ENCODE data around the gene FAM227B. TPM values are rescaled to one million over a fixed set of nuclear protein-coding genes. Genes with fewer than 3 reads are reported as not detected.

FAM227B gene
- total RNA-seq, 1 donor from 2014 or later: 8.0 TPM

DNA sequence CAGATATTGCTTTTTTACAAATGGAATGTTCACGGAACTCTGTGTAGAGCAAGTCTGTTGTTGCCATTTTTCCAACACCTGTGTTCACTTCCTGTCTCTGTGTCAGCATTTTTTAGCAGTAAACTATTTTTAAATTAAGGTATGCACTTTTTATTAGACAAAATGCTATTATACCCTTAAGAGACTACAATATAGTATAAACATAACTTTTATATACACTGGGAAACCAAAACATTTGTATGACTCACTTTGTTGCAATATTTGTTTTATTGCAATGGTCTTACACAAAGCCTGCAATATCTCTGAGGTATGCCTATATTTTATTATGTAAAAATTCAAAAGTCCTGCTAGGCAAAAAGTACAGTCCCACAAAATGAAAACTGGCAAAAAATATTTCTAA is 237.4 kb downstream of the FAM227B start:
- Mint-ChIP-seq H3K36me3 (no peaks in the 10 kb centered on the region), H3K27me3 (ENCODE audit: low read depth) (no peaks in the 10 kb centered on the region), H3K9me3 (peaks cover 19% of the 10 kb centered on the region), H3K27ac (no peak overlapping the region), H3K4me1 (no peaks in the 10 kb centered on the region), H3K4me3 (no peak overlapping the region)
- no peak for DNase-seq (ENCODE audit: low spot score in 2 of 2, unreplicated experiment in 2 of 2)
- TF ChIP-seq, protein P1, sequence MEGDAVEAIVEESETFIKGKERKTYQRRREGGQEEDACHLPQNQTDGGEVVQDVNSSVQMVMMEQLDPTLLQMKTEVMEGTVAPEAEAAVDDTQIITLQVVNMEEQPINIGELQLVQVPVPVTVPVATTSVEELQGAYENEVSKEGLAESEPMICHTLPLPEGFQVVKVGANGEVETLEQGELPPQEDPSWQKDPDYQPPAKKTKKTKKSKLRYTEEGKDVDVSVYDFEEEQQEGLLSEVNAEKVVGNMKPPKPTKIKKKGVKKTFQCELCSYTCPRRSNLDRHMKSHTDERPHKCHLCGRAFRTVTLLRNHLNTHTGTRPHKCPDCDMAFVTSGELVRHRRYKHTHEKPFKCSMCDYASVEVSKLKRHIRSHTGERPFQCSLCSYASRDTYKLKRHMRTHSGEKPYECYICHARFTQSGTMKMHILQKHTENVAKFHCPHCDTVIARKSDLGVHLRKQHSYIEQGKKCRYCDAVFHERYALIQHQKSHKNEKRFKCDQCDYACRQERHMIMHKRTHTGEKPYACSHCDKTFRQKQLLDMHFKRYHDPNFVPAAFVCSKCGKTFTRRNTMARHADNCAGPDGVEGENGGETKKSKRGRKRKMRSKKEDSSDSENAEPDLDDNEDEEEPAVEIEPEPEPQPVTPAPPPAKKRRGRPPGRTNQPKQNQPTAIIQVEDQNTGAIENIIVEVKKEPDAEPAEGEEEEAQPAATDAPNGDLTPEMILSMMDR (IDR thresholded peaks at IDR 0.05; ENCODE audit: unreplicated experiment): no peak

- Mint-ChIP-seq H3K27me3 (ENCODE audit: low read depth) (no peaks in the 10 kb centered on the region), H3K27ac (no peak overlapping the region), H3K4me3 (no peak overlapping the region), H3K9me3 (peaks cover 11% of the 10 kb centered on the region), H3K36me3 (no peaks in the 10 kb centered on the region), H3K4me1 (no peaks in the 10 kb centered on the region)
- no peak for DNase-seq (ENCODE audit: low spot score in 2 of 2, unreplicated experiment in 2 of 2)
- TF ChIP-seq, protein P1 (IDR thresholded peaks at IDR 0.05; ENCODE audit: unreplicated experiment): no peak
Measured at GRCh38 chr15:49382394-49382793, 238.2 kb downstream of the FAM227B start.

DNA sequence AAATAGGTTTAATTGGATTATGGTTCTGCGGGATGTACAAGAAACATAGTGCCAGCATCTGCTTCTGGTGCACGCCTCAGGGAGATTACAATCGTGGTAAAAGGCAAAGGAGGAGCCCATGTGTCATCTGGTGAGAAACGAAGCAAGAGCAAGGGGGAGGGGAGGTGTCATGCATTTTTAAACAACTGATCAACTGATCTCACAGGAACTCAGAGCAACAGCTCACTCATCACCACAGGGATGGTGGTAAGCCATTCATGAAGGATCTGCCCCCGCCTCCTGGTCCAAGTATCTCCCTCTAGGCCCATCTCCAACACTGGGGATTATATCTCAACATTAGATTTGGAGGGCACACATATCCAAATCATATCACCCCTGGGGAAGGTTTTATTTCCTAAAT is 239.7 kb downstream of the FAM227B start:
- peaks cover 8% of the 10 kb centered on the region for H3K9me3 Mint-ChIP-seq
- H3K4me1 Mint-ChIP-seq: no peaks in the 10 kb centered on the region
- H3K36me3 Mint-ChIP-seq: no peaks in the 10 kb centered on the region
- no peak overlapping the region for H3K4me3 Mint-ChIP-seq
- H3K27ac Mint-ChIP-seq: no peak overlapping the region
- TF ChIP-seq, protein P1 (IDR thresholded peaks at IDR 0.05; ENCODE audit: unreplicated experiment): no peak
- DNase-seq (ENCODE audit: low spot score in 2 of 2, unreplicated experiment in 2 of 2): no peak
- H3K27me3 Mint-ChIP-seq (ENCODE audit: low read depth): no peaks in the 10 kb centered on the region

DNA sequence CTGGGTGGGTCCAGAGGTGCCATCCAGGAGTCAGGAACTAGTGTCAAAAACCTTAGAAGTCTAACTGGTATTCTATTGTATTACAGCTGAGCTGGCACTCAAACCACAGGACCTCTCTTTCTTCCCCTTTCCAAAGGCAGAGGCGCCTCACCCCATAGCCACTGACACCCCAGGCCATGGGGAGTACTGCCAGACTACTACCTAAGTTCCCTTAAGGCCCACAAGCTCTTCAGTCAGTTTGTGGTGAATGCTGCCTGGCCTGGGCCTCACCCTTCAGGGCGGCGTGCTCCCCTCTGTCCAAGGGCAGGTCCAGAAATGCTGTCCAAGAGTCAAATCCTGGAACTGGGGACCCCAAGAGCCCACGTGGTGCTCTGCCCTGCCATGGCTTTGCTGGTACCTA is 240.6 kb downstream of the FAM227B start:
- DNase-seq (ENCODE audit: low spot score in 2 of 2, unreplicated experiment in 2 of 2): no peak

DNA sequence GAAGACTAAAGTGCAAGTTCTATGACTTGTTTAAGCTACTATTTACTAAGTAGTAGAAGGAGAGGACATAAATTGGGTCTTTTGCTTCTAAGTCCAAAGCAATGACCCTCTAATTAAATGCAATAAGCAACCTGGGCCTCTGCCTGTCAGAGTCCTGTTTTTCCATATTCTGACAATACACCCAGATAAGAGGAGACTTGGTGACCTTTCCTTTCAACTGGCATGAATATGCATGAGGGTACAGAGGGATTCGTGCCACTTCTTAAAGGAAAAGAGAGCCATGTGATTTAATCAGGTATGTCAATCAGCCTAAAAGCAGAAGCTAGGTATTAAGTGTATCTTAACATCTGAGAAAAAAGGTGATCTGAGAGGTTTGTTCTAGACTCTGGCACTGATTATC is 248.3 kb downstream of the FAM227B start:
- no peak overlapping the region for H3K4me3 Mint-ChIP-seq
- DNase-seq (ENCODE audit: low spot score in 2 of 2, unreplicated experiment in 2 of 2): no peak
- TF ChIP-seq, protein P1 (IDR thresholded peaks at IDR 0.05; ENCODE audit: unreplicated experiment): no peak
- H3K9me3 Mint-ChIP-seq: peaks cover 6% of the 10 kb centered on the region
- H3K27me3 Mint-ChIP-seq (ENCODE audit: low read depth): no peaks in the 10 kb centered on the region
- H3K4me1 Mint-ChIP-seq: no peaks in the 10 kb centered on the region
- no peaks in the 10 kb centered on the region for H3K36me3 Mint-ChIP-seq
- H3K27ac Mint-ChIP-seq: no peak overlapping the region

More for the DNA sequence above, 240.6 kb downstream of the FAM227B start:
- no peaks in the 10 kb centered on the region for H3K27me3 Mint-ChIP-seq (ENCODE audit: low read depth)
- peaks cover 8% of the 10 kb centered on the region for H3K9me3 Mint-ChIP-seq
- no peak overlapping the region for H3K27ac Mint-ChIP-seq
- no peak overlapping the region for H3K4me3 Mint-ChIP-seq
- H3K36me3 Mint-ChIP-seq: no peaks in the 10 kb centered on the region
- no peaks in the 10 kb centered on the region for H3K4me1 Mint-ChIP-seq
- TF ChIP-seq, protein P1 (IDR thresholded peaks at IDR 0.05; ENCODE audit: unreplicated experiment): no peak

GRCh38 chr15:49370782-49371181 is 249.8 kb downstream of the FAM227B start:
- Mint-ChIP-seq H3K4me1 (no peaks in the 10 kb centered on the region), H3K9me3 (peaks cover 3% of the 10 kb centered on the region), H3K27me3 (ENCODE audit: low read depth) (no peaks in the 10 kb centered on the region), H3K4me3 (no peak overlapping the region), H3K36me3 (no peaks in the 10 kb centered on the region), H3K27ac (no peak overlapping the region)
- DNase-seq (ENCODE audit: low spot score in 2 of 2, unreplicated experiment in 2 of 2): no peak
- TF ChIP-seq, protein P1 (IDR thresholded peaks at IDR 0.05; ENCODE audit: unreplicated experiment): no peak
